D721Med (cell line): ENCODE data around the gene ESX1.
"Not testable (repeated sequence)": the region's sequence is repeated elsewhere in the genome, so short reads cannot be mapped to it uniquely, and the experiment has no call there.

Source experiments
- DNase-seq: peaks from one replicate; pipeline ENCODE4 v3.0.0; 2011; ENCODE audit warnings: low spot score; ENCODE audit not compliant: insufficient read length
- FAIRE-seq: peaks from 2 replicates; lab custom pipeline; 2011; peaks lifted over from hg19 to GRCh38; lab: Jason Lieb, UNC
- CTCF ChIP-seq: IDR thresholded peaks from 2 replicates; pipeline ENCODE4 v1.5.1; 2012; ENCODE audit warnings: mild to moderate bottlenecking, control low read depth; ENCODE audit not compliant: insufficient read depth; ENCODE audit errors: missing control alignments

Gene ESX1

GRCh38 chrX:104281564-104281963, 26.8 kb upstream of the ESX1 start:
- FAIRE-seq (no peak), DNase-seq (no peak)
- no peak for TF ChIP-seq CTCF

GRCh38 chrX:104280609-104281008, 25.9 kb upstream of the ESX1 start:
- TF ChIP-seq CTCF, result no peak
- no peak for DNase-seq
- FAIRE-seq, result no peak

- DNase-seq (no peak), FAIRE-seq (peak; percentile 63)
- peak; percentile 68 for TF ChIP-seq CTCF
Observed at GRCh38 chrX:104270916-104271512, 16.3 kb upstream of the ESX1 start.

- TF ChIP-seq CTCF, result no peak
- DNase-seq (no peak), FAIRE-seq (no peak)
Observed at GRCh38 chrX:104270212-104270611, 15.5 kb upstream of the ESX1 start.

GRCh38 chrX:104255465-104255864, 732 bp upstream of the ESX1 start:
- no peak for FAIRE-seq
- no peak for TF ChIP-seq CTCF
- no peak for DNase-seq

- TF ChIP-seq CTCF, result peak; percentile 37
- no peak for FAIRE-seq
- no peak for DNase-seq
Observed at GRCh38 chrX:104253567-104254441, 929 bp downstream of the ESX1 start.

GRCh38 chrX:104250470-104250869, 4.3 kb downstream of the ESX1 start:
- no peak for FAIRE-seq

GRCh38 chrX:104230060-104230459, 24.7 kb downstream of the ESX1 start:
- FAIRE-seq, DNase-seq: not testable (repeated sequence)

More at GRCh38 chrX:104250470-104250869, 4.3 kb downstream of the ESX1 start:
- no peak for DNase-seq
- TF ChIP-seq CTCF, result no peak
